MM.1S (cell line): ENCODE results near the gene CR2.

Experiments used
- CTCF ChIP-seq: fragments of 300-600 bp; sonication (generic); IDR thresholded peaks from 2 replicates; pipeline ENCODE4 v1.5.1; 2016; ENCODE audit warnings: antibody characterized with exemption, low read length, mixed read lengths
- EZH2 ChIP-seq: fragments of 300-600 bp; sonication (generic); optimal IDR thresholded peaks from 2 replicates; pipeline ENCODE3; 2017; ENCODE audit warnings: low read depth, mild to moderate bottlenecking, antibody characterized with exemption, low read length, mixed read lengths
- EZH2phosphoT487 ChIP-seq: fragments of 300-600 bp; sonication (generic); IDR thresholded peaks from 2 replicates; pipeline ENCODE4 v1.6.1; 2018; ENCODE audit warnings: antibody characterized with exemption, low read length

- TF ChIP-seq CTCF (no peak), EZH2 (no peak), EZH2phosphoT487 (no peak)
These were observed 9.5 kb upstream of the CR2 start for GRCh38 chr1:207444514-207445217.
